ENCODE data around the gene GALNT2. TPM values are rescaled to one million over a fixed set of nuclear protein-coding genes. Genes with fewer than 3 reads are reported as not detected.

The GALNT2 gene
- 10 to 100 TPM; 41.7 to 56.4 (median 50.7) TPM for total RNA-seq

GRCh38 chr1:230066466-230067404 lies at the start of gene GALNT2:
TSS of gene GALNT2 (plus strand) at chr1:230067238. CDS start at chr1:230067281, 43 bp downstream.
- no peak for TF ChIP-seq CTCF (IDR thresholded peaks at IDR 0.05; ENCODE audit: low read depth)

- TF ChIP-seq CTCF (IDR thresholded peaks at IDR 0.05; ENCODE audit: low read depth): no peak
Measured at GRCh38 chr1:230020451-230020850, 46.6 kb upstream of the GALNT2 start.

GRCh38 chr1:230022666-230023380 lies 44.2 kb upstream of the GALNT2 start:
- no peak for TF ChIP-seq CTCF (IDR thresholded peaks at IDR 0.05; ENCODE audit: low read depth)

- no peak for TF ChIP-seq CTCF (IDR thresholded peaks at IDR 0.05; ENCODE audit: low read depth)
Measured at GRCh38 chr1:230025686-230026085, 41.4 kb upstream of the GALNT2 start.

- TF ChIP-seq CTCF (IDR thresholded peaks at IDR 0.05; ENCODE audit: low read depth): no peak
Measured at GRCh38 chr1:230026139-230026538, 40.9 kb upstream of the GALNT2 start.

- TF ChIP-seq CTCF (IDR thresholded peaks at IDR 0.05; ENCODE audit: low read depth): no peak
Measured at GRCh38 chr1:230026572-230026971, 40.5 kb upstream of the GALNT2 start.

- no peak for TF ChIP-seq CTCF (IDR thresholded peaks at IDR 0.05; ENCODE audit: low read depth)
Measured at GRCh38 chr1:230028602-230029223, 38.3 kb upstream of the GALNT2 start.

All from subcutaneous adipose tissue (tissue), 4 donors.